Duodenal mucosa (tissue), 2 donors: ENCODE data around the gene UAP1L1.
A peak's percentile ranks its signal among the peaks of the same experiment; 100 is the strongest.
"Not testable (repeated sequence)": the region's sequence is repeated elsewhere in the genome, so short reads cannot be mapped to it uniquely, and the experiment has no call there.

Experiments
- H3K27ac ChIP-seq: one replicate; pipeline ENCODE4 v1.7.0; 2013; ENCODE audit warnings: low read depth, low read length
- H3K27me3 ChIP-seq, 2 donors: one replicate each; pipeline ENCODE4 v1.7.0; 2013; ENCODE audit warnings: low read length in 2 of 2, control low read depth in 1 of 2; ENCODE audit not compliant: insufficient read depth in 2 of 2, control insufficient read depth in 1 of 2
- H3K36me3 ChIP-seq, 2 donors: one replicate each; pipeline ENCODE4 v1.7.0; 2013; ENCODE audit warnings: low read length in 2 of 2, control low read depth in 1 of 2; ENCODE audit not compliant: insufficient read depth in 2 of 2, control insufficient read depth in 1 of 2
- H3K4me1 ChIP-seq, 2 donors: one replicate each; pipeline ENCODE4 v1.7.0; 2013; ENCODE audit warnings: low read length in 2 of 2, control low read depth in 1 of 2; ENCODE audit not compliant: insufficient read depth in 2 of 2, control insufficient read depth in 1 of 2
- H3K4me3 ChIP-seq, 2 donors: one replicate each; pipeline ENCODE4 v1.7.0; 2013; ENCODE audit warnings: low read length in 2 of 2, low read depth in 1 of 2
- H3K9ac ChIP-seq, 2 donors: one replicate each; pipeline ENCODE4 v1.7.0; 2013; ENCODE audit warnings: low read length in 2 of 2, low read depth in 1 of 2
- H3K9me3 ChIP-seq, 2 donors: one replicate each; pipeline ENCODE4 v1.7.0; 2013; ENCODE audit warnings: low read length in 2 of 2, control low read depth in 1 of 2; ENCODE audit not compliant: control insufficient read depth in 1 of 2

The UAP1L1 gene

DNA sequence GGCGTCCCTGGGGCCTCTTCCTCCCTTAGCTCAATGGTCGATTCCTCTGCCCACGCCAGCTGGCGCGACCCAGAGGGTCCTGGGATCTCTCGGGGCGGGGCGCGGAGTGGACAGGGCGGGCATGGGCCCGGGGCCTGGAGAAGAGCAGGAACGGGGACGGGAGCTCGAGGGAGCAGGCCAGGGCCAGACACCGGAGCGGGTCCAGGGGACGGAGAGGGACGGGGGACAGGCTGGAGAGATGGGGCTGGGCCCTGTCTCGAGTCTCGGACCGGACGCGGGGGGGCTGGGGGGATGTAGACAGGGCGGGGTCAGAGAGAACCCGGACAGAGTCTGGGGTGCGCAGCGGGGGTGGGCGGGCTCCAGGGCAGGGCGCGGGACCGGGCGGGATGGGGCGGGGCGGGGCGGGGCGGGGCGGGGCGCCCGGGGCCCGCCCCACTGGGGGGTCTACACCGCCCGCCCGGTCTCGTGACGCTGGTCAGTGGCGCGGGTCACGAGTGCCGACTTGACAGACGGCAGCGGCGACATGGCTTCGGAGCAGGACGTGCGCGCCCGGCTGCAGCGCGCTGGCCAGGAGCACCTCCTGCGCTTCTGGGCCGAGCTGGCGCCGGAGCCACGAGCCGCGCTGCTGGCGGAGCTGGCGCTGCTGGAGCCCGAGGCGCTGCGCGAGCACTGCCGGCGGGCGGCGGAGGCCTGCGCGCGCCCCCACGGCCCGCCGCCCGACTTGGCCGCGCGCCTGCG, at the start of gene UAP1L1:
Gene UAP1L1, plus strand, starts transcription at position 508 of the 738 bp plus-strand sequence. Its CDS starts 16 bp downstream, at position 524.
- H3K4me1 ChIP-seq = peaks cover 21 to 40% of the 10 kb centered on the region in 2 donors
- H3K27ac ChIP-seq = peak within 1 kb of the TSS; percentile 27
- no peaks in the 10 kb centered on the region for H3K27me3 ChIP-seq

GRCh38 chr9:137028263-137029057, 48.9 kb upstream of the UAP1L1 start:
- Histone ChIP-seq H3K4me3 (peak overlapping the region; percentile 58 to 67), H3K4me1 (peaks cover 41 to 66% of the 10 kb centered on the region in 2 donors), H3K27ac (no peak overlapping the region), H3K9me3 (no peaks in the 10 kb centered on the region), H3K36me3 (no peaks in the 10 kb centered on the region), H3K9ac (peak overlapping the region in 1 of 2 donors; percentile 12), H3K27me3 (no peaks in the 10 kb centered on the region)

More for the DNA sequence above, at the start of gene UAP1L1:
- peak within 1 kb of the TSS; percentile 62 to 71 for H3K4me3 ChIP-seq
- no peaks in the 10 kb centered on the region for H3K9me3 ChIP-seq
- peak within 1 kb of the TSS; percentile 32 to 38 for H3K9ac ChIP-seq
- H3K36me3 ChIP-seq = peaks cover 5 to 9% of the 10 kb centered on the region in 2 donors

- peaks cover 41 to 66% of the 10 kb centered on the region in 2 donors for H3K4me1 ChIP-seq
- H3K9me3 ChIP-seq = no peaks in the 10 kb centered on the region
- H3K27me3 ChIP-seq = no peaks in the 10 kb centered on the region
- no peak overlapping the region for H3K27ac ChIP-seq
- peak overlapping the region; percentile 58 to 67 for H3K4me3 ChIP-seq
- H3K9ac ChIP-seq = peak overlapping the region in 1 of 2 donors; percentile 12
- no peaks in the 10 kb centered on the region for H3K36me3 ChIP-seq
Measured at GRCh38 chr9:137029058-137029936, 48.0 kb upstream of the UAP1L1 start.

GRCh38 chr9:137030006-137030405, 47.3 kb upstream of the UAP1L1 start:
- H3K4me3 ChIP-seq = no peak overlapping the region
- H3K36me3 ChIP-seq = no peaks in the 10 kb centered on the region
- H3K27ac ChIP-seq = no peak overlapping the region
- H3K27me3 ChIP-seq = no peaks in the 10 kb centered on the region
- H3K4me1 ChIP-seq = peaks cover 47 to 72% of the 10 kb centered on the region in 2 donors
- H3K9ac ChIP-seq = no peak overlapping the region
- no peaks in the 10 kb centered on the region for H3K9me3 ChIP-seq

GRCh38 chr9:137030538-137031527, 46.5 kb upstream of the UAP1L1 start:
- Histone ChIP-seq H3K4me1 (peaks cover 45 to 71% of the 10 kb centered on the region in 2 donors), H3K9me3 (no peaks in the 10 kb centered on the region)

GRCh38 chr9:137031904-137032640, 45.2 kb upstream of the UAP1L1 start, which contains the start of gene FUT7:
Gene FUT7, minus strand, starts transcription at chr9:137032088. Its CDS starts 97 bp downstream, at chr9:137031991.
- H3K9ac ChIP-seq = no peak within 1 kb of the TSS
- peaks cover 36 to 59% of the 10 kb centered on the region in 2 donors for H3K4me1 ChIP-seq
- H3K4me3 ChIP-seq = no peak within 1 kb of the TSS
- H3K9me3 ChIP-seq = no peaks in the 10 kb centered on the region
- H3K36me3 ChIP-seq = no peaks in the 10 kb centered on the region
- H3K27ac ChIP-seq = no peak within 1 kb of the TSS
- no peaks in the 10 kb centered on the region for H3K27me3 ChIP-seq

More at GRCh38 chr9:137030538-137031527, 46.5 kb upstream of the UAP1L1 start:
- Histone ChIP-seq H3K36me3 (no peaks in the 10 kb centered on the region), H3K4me3 (no peak overlapping the region), H3K27me3 (no peaks in the 10 kb centered on the region), H3K27ac (no peak overlapping the region), H3K9ac (no peak overlapping the region)

GRCh38 chr9:137032858-137033257, 44.5 kb upstream of the UAP1L1 start:
- Histone ChIP-seq H3K9ac (no peak overlapping the region), H3K4me3 (no peak overlapping the region), H3K27ac (no peak overlapping the region), H3K27me3 (no peaks in the 10 kb centered on the region), H3K36me3 (no peaks in the 10 kb centered on the region), H3K9me3 (no peaks in the 10 kb centered on the region), H3K4me1 (peaks cover 31 to 53% of the 10 kb centered on the region in 2 donors)

DNA sequence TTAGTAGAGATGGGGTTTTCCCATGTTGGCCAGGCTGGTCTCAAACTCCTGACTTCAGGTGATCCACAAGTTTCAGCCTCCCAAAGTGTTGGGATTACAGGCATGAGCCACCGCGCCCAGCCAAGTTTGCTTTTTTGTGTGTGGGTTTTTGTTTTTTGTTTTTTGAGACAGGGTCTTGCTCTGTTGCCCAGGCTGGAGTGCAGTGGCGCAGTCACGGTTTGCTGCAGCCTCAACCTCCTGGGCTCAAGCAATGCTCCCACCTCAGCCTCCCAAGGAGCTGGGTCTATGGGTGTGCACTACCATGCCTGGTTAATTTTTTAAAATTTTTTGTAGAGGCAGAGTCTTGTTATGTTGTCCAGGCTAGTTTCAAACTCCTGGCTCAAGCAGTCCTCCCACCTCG, 43.8 kb upstream of the UAP1L1 start:
- not testable (repeated sequence) for H3K9ac ChIP-seq, H3K9me3 ChIP-seq, H3K4me3 ChIP-seq, H3K36me3 ChIP-seq, H3K27me3 ChIP-seq, H3K27ac ChIP-seq
- peaks cover 31 to 52% of the 10 kb centered on the region in 2 donors for H3K4me1 ChIP-seq
